GM23338 (cell line): ENCODE results near the gene MTHFR. TPM values are rescaled to one million over a fixed set of nuclear protein-coding genes. Genes with fewer than 3 reads are reported as not detected.
A peak's percentile ranks its signal among the peaks of the same experiment; 100 is the strongest.

Experiments
- ATAC-seq: fragments of 200-7000 bp; cut with Tn5 transposase; 3 replicates; pipeline ENCODE4 v1.9.1; 2020
- DNase-seq: peaks from one replicate; pipeline ENCODE4 v3.0.0-alpha.2; 2015; ENCODE audit warnings: low spot score
- H2AFZ ChIP-seq: fragments of 200-600 bp; sonication (generic); 2 replicates; pipeline ENCODE4 v1.8.0; 2016; ENCODE audit warnings: antibody characterized with exemption, mild to moderate bottlenecking, moderate library complexity
- H3F3A ChIP-seq: fragments of 200-600 bp; sonication (generic); replicated peaks from 2 replicates; pipeline ENCODE4 v1.8.0; 2017; ENCODE audit warnings: antibody characterized with exemption, mixed run types, low read depth
- H3K27ac ChIP-seq: fragments of 200-600 bp; sonication (generic); 2 replicates; pipeline ENCODE4 v1.6.1; 2016; ENCODE audit warnings: low read depth
- H3K27me3 ChIP-seq: fragments of 200-600 bp; sonication (generic); 2 replicates; pipeline ENCODE4 v1.8.0; 2016; ENCODE audit warnings: mild to moderate bottlenecking, mixed run types, moderate library complexity; ENCODE audit not compliant: insufficient read depth
- H3K36me3 ChIP-seq: fragments of 200-600 bp; sonication (generic); 2 replicates; pipeline ENCODE4 v1.8.0; 2016; ENCODE audit warnings: mild to moderate bottlenecking; ENCODE audit not compliant: insufficient read depth
- H3K4me1 ChIP-seq: fragments of 200-600 bp; sonication (generic); 2 replicates; pipeline ENCODE4 v1.8.0; 2016; ENCODE audit warnings: mild to moderate bottlenecking, moderate library complexity; ENCODE audit not compliant: insufficient read depth
- H3K4me2 ChIP-seq: fragments of 200-600 bp; sonication (generic); 2 replicates; pipeline ENCODE4 v1.7.1; 2017; ENCODE audit warnings: mixed run types
- H3K4me3 ChIP-seq: fragments of 200-600 bp; sonication (generic); 2 replicates; pipeline ENCODE4 v1.6.1; 2016; ENCODE audit warnings: mixed run types
- H3K79me2 ChIP-seq: fragments of 200-600 bp; sonication (generic); replicated peaks from 2 replicates; pipeline ENCODE4 v1.8.0; 2017; ENCODE audit warnings: mild to moderate bottlenecking; ENCODE audit not compliant: insufficient read depth
- H3K9me2 ChIP-seq: fragments of 200-600 bp; sonication (generic); 2 replicates; pipeline ENCODE4 v1.8.0; 2017; ENCODE audit not compliant: insufficient read depth
- H4K20me1 ChIP-seq: fragments of 200-600 bp; sonication (generic); replicated peaks from 2 replicates; pipeline ENCODE4 v1.8.0; 2017; ENCODE audit warnings: mild to moderate bottlenecking; ENCODE audit not compliant: insufficient read depth
- H3K27ac Mint-ChIP-seq: 2 replicates; pipeline ENCODE4 v1.8.0; 2020; ENCODE audit warnings: inconsistent platforms, mild to moderate bottlenecking, moderate library complexity, mixed read lengths
- H3K27me3 Mint-ChIP-seq: 3 replicates; pipeline ENCODE4 v1.8.0; 2022; ENCODE audit warnings: low read depth, mild to moderate bottlenecking, moderate library complexity, mixed read lengths, inconsistent platforms; ENCODE audit not compliant: insufficient read depth, poor library complexity
- H3K36me3 Mint-ChIP-seq: 3 replicates; pipeline ENCODE4 v1.8.0; 2021; ENCODE audit warnings: low read depth, mild to moderate bottlenecking, inconsistent platforms, moderate library complexity, mixed read lengths
- H3K4me1 Mint-ChIP-seq: 3 replicates; pipeline ENCODE4 v1.8.0; 2020; ENCODE audit warnings: mild to moderate bottlenecking, inconsistent platforms, mixed read lengths
- H3K4me3 Mint-ChIP-seq: 3 replicates; pipeline ENCODE4 v1.8.0; 2021; ENCODE audit warnings: moderate library complexity, mild to moderate bottlenecking, inconsistent platforms, mixed read lengths
- H3K9me3 Mint-ChIP-seq: 3 replicates; pipeline ENCODE4 v1.8.0; 2020; ENCODE audit warnings: moderate library complexity, mild to moderate bottlenecking, inconsistent platforms, mixed read lengths
- CREB1 ChIP-seq: fragments of 250-450 bp; sonication (Bioruptor Pico); IDR thresholded peaks from 2 replicates; pipeline ENCODE4 v1.5.0; 2020; ENCODE audit warnings: low read depth, mild to moderate bottlenecking, moderate library complexity
- EZH2phosphoT487 ChIP-seq: fragments of 200-600 bp; sonication (generic); IDR thresholded peaks from one replicate; pipeline ENCODE4 v1.8.1; 2018; ENCODE audit warnings: antibody characterized with exemption; ENCODE audit not compliant: unreplicated experiment
- POLR2AphosphoS5 ChIP-seq: IDR thresholded peaks from 2 replicates; pipeline ENCODE4 v1.6.1; 2016; ENCODE audit warnings: antibody characterized with exemption, low read depth
- STAT1 ChIP-seq: IDR thresholded peaks from one replicate; pipeline ENCODE4 v1.6.1; 2016; ENCODE audit warnings: antibody characterized with exemption; ENCODE audit not compliant: unreplicated experiment
- ZNF331 ChIP-seq: fragments of 250-450 bp; sonication (Bioruptor Pico); IDR thresholded peaks from 2 replicates; pipeline ENCODE4 v1.5.0; 2020; ENCODE audit warnings: low read depth, mild to moderate bottlenecking, moderate library complexity
- polyA plus RNA-seq: library from polyadenylated mRNA; unstranded; fragments of >200 nt; fragmentation: Nextera tagmentation; extraction: Ambion mirVana; gene quantifications from 2 replicates; pipeline ENCODE4 v1.2.1, GENCODE V29; 2016
- total RNA-seq: library from RNA; depleted of rRNA; stranded (reverse); fragments of >200 nt; shearing (Covaris generic); gene quantifications from 2 replicates; pipeline ENCODE4 v1.2.3, GENCODE V29; 2014
- TF ChIP-seq, protein P1 (sequence below): IDR thresholded peaks from one replicate; pipeline ENCODE4 v1.6.1; 2018; ENCODE audit warnings: antibody characterized with exemption; ENCODE audit not compliant: unreplicated experiment
- TF ChIP-seq, protein P2 (sequence below): IDR thresholded peaks from 2 replicates; pipeline ENCODE4 v1.6.1; 2016; ENCODE audit warnings: antibody characterized with exemption
- TF ChIP-seq, protein P3 (sequence below): fragments of 250-450 bp; sonication (Bioruptor Pico); IDR thresholded peaks from 2 replicates; pipeline ENCODE4 v1.5.0; 2020; ENCODE audit warnings: mild to moderate bottlenecking, moderate library complexity

MTHFR gene
- total and polyA plus RNA-seq, 2 experiments from 2014 or later: 6.9 to 21.6 TPM

DNA sequence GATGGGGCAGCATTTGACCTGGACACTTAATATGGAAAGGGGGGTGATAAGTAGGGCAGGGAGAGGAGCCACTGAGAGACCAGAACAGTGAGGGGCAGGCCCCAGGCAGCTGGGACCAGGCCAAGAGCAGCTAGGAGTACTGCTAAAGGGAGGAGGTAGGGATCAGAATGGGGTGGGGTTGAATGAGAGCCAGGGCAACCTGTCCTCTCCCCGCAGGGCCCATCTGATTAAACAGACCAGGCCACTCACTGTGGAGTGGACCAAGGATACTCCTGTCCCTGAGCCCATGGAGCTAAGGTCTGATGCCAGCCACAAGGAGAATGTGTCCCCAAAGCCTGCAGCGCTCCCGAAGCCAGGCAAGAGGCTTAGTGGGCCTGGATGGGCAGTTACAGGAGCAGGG, 41.6 kb downstream of the MTHFR start (continued):
- TF ChIP-seq, protein P1, sequence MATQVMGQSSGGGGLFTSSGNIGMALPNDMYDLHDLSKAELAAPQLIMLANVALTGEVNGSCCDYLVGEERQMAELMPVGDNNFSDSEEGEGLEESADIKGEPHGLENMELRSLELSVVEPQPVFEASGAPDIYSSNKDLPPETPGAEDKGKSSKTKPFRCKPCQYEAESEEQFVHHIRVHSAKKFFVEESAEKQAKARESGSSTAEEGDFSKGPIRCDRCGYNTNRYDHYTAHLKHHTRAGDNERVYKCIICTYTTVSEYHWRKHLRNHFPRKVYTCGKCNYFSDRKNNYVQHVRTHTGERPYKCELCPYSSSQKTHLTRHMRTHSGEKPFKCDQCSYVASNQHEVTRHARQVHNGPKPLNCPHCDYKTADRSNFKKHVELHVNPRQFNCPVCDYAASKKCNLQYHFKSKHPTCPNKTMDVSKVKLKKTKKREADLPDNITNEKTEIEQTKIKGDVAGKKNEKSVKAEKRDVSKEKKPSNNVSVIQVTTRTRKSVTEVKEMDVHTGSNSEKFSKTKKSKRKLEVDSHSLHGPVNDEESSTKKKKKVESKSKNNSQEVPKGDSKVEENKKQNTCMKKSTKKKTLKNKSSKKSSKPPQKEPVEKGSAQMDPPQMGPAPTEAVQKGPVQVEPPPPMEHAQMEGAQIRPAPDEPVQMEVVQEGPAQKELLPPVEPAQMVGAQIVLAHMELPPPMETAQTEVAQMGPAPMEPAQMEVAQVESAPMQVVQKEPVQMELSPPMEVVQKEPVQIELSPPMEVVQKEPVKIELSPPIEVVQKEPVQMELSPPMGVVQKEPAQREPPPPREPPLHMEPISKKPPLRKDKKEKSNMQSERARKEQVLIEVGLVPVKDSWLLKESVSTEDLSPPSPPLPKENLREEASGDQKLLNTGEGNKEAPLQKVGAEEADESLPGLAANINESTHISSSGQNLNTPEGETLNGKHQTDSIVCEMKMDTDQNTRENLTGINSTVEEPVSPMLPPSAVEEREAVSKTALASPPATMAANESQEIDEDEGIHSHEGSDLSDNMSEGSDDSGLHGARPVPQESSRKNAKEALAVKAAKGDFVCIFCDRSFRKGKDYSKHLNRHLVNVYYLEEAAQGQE: no peak
- TF ChIP-seq, protein P2, sequence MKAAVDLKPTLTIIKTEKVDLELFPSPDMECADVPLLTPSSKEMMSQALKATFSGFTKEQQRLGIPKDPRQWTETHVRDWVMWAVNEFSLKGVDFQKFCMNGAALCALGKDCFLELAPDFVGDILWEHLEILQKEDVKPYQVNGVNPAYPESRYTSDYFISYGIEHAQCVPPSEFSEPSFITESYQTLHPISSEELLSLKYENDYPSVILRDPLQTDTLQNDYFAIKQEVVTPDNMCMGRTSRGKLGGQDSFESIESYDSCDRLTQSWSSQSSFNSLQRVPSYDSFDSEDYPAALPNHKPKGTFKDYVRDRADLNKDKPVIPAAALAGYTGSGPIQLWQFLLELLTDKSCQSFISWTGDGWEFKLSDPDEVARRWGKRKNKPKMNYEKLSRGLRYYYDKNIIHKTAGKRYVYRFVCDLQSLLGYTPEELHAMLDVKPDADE: no peak
- no peak for TF ChIP-seq EZH2phosphoT487
- TF ChIP-seq POLR2AphosphoS5: no peak

DNA sequence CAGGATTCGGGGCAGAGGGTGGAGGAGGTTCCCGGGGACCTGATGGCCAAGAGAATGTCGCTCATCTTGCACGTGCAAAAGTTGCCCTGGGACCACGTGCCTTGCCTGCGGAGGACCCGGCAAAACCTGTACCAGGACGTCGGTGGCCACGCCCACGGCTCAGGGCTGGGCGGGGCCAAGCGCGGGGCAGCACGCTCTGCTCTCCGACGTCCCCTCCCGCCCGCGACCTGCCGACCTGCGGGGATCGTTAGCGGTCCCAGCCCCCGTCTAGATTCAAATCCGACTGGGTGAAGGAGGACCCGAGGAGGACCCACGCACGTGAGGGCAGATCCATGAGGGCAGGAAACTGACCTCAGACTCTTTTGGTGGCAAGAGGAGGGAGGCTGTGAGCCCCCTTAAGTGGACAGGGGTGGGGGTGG, 43.8 kb downstream of the MTHFR start, which contains the start of gene C1orf167:
Gene C1orf167, plus strand, starts transcription at position 206 of the 419 bp plus-strand sequence. CDS start 2,208 bp downstream, outside the sequence.
- Mint-ChIP-seq H3K36me3 (no peaks in the 10 kb centered on the region; the same call in 2 of the 3 replicates), H3K27ac (no peak within 1 kb of the TSS), H3K27me3 (peaks cover 38% of the 10 kb centered on the region), H3K4me1 (peaks cover 14% of the 10 kb centered on the region), H3K4me3 (peak within 1 kb of the TSS; percentile 53), H3K9me3 (peaks cover 13% of the 10 kb centered on the region)
- H3K36me3 ChIP-seq: no peaks in the 10 kb centered on the region
- H2AFZ ChIP-seq: peak within 1 kb of the TSS; percentile 97
- TF ChIP-seq, protein P3, sequence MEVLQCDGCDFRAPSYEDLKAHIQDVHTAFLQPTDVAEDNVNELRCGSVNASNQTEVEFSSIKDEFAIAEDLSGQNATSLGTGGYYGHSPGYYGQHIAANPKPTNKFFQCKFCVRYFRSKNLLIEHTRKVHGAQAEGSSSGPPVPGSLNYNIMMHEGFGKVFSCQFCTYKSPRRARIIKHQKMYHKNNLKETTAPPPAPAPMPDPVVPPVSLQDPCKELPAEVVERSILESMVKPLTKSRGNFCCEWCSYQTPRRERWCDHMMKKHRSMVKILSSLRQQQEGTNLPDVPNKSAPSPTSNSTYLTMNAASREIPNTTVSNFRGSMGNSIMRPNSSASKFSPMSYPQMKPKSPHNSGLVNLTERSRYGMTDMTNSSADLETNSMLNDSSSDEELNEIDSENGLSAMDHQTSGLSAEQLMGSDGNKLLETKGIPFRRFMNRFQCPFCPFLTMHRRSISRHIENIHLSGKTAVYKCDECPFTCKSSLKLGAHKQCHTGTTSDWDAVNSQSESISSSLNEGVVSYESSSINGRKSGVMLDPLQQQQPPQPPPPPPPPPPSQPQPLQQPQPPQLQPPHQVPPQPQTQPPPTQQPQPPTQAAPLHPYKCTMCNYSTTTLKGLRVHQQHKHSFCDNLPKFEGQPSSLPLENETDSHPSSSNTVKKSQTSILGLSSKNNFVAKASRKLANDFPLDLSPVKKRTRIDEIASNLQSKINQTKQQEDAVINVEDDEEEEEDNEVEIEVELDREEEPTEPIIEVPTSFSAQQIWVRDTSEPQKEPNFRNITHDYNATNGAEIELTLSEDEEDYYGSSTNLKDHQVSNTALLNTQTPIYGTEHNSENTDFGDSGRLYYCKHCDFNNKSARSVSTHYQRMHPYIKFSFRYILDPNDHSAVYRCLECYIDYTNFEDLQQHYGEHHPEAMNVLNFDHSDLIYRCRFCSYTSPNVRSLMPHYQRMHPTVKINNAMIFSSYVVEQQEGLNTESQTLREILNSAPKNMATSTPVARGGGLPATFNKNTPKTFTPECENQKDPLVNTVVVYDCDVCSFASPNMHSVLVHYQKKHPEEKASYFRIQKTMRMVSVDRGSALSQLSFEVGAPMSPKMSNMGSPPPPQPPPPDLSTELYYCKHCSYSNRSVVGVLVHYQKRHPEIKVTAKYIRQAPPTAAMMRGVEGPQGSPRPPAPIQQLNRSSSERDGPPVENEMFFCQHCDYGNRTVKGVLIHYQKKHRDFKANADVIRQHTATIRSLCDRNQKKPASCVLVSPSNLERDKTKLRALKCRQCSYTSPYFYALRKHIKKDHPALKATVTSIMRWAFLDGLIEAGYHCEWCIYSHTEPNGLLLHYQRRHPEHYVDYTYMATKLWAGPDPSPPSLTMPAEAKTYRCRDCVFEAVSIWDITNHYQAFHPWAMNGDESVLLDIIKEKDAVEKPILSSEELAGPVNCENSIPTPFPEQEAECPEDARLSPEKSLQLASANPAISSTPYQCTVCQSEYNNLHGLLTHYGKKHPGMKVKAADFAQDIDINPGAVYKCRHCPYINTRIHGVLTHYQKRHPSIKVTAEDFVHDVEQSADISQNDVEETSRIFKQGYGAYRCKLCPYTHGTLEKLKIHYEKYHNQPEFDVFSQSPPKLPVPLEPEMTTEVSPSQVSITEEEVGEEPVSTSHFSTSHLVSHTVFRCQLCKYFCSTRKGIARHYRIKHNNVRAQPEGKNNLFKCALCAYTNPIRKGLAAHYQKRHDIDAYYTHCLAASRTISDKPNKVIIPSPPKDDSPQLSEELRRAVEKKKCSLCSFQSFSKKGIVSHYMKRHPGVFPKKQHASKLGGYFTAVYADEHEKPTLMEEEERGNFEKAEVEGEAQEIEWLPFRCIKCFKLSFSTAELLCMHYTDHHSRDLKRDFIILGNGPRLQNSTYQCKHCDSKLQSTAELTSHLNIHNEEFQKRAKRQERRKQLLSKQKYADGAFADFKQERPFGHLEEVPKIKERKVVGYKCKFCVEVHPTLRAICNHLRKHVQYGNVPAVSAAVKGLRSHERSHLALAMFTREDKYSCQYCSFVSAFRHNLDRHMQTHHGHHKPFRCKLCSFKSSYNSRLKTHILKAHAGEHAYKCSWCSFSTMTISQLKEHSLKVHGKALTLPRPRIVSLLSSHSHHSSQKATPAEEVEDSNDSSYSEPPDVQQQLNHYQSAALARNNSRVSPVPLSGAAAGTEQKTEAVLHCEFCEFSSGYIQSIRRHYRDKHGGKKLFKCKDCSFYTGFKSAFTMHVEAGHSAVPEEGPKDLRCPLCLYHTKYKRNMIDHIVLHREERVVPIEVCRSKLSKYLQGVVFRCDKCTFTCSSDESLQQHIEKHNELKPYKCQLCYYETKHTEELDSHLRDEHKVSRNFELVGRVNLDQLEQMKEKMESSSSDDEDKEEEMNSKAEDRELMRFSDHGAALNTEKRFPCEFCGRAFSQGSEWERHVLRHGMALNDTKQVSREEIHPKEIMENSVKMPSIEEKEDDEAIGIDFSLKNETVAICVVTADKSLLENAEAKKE (CRISPR knock-in tag): no peak
- TF ChIP-seq STAT1 (no peak), CREB1 (CRISPR knock-in tag) (no peak), ZNF331 (CRISPR knock-in tag) (no peak)
- TF ChIP-seq, protein P2: no peak
- no peaks in the 10 kb centered on the region for H4K20me1 ChIP-seq
- H3K27ac ChIP-seq: no peak within 1 kb of the TSS
- H3K4me1 ChIP-seq: peaks cover 5% of the 10 kb centered on the region; the same call in 1 of the 2 replicates
- no peaks in the 10 kb centered on the region for H3K79me2 ChIP-seq
- H3K4me3 ChIP-seq: peak within 1 kb of the TSS; percentile 53
- peaks cover 31% of the 10 kb centered on the region for H3K27me3 ChIP-seq
- H3K9me2 ChIP-seq: no peaks in the 10 kb centered on the region
- DNase-seq: peak; percentile 79
- peak within 1 kb of the TSS; percentile 79 for H3K4me2 ChIP-seq
- peaks cover 5% of the 10 kb centered on the region; the same call in 1 of the 2 replicates for H3F3A ChIP-seq
- peak; percentile 83 for ATAC-seq
